ENCODE data around the gene ODC1.

The ODC1 gene

DNA sequence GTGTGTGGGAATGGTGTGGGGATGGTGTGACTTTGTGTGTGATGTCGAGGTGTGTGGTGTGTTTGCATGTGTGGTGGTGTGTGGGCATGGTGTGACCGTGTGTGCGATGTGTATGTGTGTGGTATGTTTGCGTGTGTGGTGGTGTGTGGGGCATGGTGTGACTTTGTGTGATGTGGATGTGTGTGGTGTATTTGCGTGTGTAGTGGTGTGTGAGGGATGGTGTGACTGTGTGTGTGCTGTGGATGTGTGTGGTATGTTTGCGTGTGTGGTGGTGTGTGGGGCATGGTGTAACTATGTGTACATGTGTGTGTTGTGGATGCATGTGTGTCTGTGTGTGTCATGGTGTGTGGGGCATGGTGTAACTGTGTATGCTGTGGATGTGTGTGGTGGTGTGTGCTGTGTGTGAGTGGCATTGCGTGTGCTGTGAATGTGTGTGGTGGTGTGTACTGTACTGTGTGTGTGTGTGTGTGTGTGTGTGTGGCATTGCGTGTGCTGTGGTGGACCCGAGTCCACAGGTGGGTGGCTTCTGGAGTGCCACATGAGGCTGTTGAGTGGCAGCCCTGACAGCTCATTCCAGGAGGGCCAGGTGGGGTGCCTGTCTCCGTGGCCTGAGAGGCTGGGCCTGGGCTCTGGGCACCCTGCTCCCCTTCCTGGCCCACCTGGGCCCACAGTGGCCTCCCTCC is 14.7 kb downstream of the ODC1 start:
- no peak for DNase-seq

DNA sequence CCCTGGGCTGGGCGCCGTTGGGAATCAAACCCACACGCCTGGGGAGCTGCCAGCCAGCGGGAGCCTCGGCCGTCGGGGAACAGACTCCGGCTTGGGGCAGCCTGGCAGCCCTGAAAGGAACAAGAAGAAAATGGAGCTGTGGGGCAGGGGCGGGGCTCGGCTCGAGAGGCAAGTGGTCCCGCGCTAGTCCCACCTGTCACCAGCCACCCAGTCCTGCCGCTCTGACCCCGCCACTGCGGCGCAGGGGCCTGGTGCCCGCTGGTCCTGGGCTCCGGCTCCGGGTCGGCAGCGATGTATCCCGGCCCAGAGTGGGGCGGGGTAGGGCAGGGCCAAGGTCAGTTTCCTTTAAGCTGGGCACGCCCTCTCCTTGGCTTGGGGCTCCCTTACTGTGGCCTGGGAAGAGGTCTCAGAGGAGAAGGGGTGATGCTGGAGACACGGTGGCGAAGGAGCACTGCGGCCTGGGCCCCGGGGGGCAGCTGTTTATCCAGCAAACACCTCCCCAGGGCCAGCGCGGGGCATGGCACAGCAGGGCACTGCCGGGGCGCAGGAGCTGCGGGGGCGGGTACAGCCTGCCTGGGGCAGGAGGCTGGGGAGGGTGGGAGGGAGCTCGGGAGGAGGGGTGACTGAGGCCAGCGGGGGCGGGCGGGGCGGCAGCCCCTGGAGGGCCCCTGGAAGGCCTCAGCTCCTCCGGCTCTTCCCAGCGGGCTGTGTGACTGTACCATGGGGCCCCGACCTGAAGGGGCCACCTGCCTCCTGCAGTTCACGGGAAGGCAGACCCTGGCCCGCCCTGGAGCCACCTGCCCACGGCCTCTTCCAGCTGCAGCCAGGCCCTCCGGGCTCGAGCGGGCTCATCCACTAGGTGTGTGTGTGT is 15.6 kb downstream of the ODC1 start:
- peak; percentile 72 for DNase-seq

DNA sequence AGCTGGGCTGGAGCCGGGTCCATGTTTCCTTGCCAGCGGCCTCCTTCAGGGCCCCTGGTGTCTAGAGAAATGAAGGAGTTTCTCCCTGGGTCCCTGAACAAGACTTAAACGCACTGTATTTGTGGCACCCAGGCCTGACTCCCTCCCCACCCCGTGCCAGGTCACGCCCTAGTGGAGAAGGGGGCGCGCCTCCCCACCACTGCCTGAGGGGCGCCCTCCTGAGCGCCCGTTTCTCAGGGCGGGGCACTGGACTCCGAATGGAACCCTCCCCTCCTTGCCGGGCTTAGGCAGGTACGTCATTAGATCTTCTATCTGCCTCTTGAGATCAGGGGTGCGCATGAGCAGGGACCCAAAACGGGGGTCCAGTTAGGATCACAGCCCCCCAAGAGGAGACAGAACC is 16.3 kb downstream of the ODC1 start:
- DNase-seq = no peak

DNA sequence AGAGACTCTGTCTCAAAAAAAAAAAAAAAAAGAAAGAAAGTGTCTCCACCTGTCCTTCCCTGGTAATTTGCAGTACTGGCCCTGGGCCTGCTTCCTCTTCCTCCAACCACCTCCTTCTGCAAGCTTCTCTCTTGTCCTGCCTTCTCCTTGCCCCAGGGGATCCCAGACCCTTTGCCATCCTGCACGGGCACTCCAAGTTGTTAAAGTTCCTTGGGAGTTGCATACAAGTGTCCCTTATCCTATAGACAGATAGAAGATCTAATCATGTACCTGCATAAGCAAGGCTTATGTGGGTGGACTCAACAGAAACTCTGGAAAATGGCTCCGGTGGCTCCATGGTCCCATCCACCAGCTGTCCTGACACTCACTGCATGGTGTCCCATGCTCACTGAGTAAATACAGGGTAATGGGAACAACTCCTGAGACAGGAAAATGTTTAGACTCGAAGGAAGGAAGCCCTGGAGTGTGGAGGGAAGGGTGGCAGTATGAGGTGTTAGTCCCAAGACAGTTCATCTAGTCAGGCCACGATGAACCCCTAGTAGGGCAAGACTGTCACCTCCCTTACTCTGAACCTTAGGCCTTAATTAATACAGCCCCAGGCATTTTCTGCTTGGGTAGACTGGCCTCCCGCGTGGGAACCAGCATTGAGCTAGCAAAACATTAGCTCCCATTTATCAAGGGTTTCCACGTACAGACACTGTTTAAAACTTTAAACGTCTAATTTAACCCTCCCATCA is 17.1 kb downstream of the ODC1 start:
- no peak for DNase-seq

DNA sequence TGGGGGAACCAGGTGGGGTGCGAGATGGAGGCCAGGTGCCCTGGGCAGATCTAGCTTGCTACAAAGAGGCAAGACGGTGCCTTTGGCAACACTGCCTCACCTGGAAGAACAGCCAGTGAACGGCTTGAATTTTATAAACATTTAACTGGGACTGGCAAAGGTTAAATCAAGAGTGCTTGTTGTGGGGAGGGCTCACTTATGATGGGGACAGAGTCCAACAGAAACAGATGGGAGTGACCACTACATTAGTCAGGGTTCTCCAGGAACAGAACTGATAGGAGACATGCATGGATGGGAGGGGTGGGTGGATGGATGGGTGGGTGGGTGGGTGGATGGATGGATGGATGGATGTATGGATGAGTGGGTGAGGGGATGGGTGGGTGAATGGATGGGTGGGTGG is 19.2 kb downstream of the ODC1 start:
- DNase-seq = no peak

DNA sequence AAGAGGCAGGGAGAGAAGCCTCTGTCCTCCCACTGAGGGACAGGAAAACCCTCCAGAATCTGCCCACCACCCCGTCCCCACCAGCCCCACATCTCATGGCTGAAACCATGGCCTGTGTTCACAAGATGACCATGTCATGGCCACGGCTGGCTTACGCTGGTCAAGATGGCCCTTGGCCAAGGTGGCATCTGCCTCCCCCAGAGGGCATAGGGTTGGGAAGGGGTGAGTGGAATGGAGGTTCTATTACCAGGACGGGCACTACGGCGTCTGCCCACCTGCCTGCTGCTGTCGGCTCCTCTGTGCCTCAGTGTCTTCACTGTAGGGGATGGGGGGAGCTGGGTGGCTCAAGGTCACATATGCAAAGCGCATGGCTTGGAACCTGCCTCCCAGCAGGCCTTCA is 19.8 kb downstream of the ODC1 start:
- no peak for DNase-seq

DNA sequence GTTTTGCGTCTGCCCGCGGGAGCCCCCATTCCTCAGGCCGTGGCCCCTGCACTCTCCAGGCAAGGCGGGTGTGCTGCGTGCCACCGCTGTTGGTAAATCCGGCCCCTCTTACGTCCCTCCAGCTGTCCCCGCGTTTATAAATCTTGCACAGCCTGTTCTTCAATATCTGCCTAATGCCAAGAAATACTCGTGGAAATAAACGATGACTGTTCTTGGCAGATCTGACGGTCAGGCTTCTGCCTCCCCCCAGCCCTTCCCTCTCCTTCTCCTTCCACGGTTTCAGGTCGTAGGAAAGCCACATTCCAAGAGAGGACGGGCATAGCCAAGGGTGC is 20.5 kb downstream of the ODC1 start:
- no peak for DNase-seq

DNA sequence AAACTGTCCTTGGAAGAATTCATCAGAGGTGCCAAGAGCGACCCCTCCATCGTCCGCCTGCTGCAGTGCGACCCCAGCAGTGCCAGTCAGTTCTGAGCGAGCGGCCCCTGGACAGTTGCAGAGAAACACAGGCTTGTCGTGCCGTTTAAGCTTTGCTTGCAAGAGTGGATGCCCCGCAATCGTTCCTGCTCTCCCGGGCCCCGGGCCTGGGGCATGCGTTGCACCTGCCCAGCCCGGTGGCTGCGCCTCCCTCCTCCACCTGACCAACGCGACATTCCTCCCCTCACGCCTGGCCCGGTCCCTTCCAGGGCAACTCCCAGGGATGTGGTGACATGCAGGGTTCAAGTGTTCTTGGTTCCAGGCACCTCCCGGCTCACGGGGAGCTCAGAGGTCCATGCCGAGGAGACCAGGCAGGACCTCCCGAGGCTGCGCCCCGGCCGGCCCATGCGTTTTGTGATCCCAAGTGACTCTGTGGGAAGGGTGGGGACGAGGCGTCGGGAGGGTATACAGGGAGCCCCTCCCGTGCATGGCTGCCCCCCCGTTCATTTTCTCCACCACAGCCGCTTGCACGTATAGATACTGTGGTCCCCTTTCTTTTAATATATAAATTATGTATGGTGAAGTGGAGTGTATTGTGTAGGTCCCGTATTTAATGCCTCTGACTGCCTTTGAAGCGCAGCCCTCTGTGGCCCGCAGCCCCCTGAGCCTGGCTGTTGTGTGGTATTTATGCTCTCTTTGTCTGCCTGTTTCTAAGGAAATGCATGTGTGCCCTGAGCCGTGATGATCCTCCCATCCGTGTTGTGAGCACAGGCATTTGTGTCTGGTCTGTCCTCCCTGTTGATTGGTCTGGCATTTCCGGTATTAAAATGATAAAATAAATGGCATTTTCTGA is 21.2 kb downstream of the ODC1 start:
- no peak for DNase-seq

DNA sequence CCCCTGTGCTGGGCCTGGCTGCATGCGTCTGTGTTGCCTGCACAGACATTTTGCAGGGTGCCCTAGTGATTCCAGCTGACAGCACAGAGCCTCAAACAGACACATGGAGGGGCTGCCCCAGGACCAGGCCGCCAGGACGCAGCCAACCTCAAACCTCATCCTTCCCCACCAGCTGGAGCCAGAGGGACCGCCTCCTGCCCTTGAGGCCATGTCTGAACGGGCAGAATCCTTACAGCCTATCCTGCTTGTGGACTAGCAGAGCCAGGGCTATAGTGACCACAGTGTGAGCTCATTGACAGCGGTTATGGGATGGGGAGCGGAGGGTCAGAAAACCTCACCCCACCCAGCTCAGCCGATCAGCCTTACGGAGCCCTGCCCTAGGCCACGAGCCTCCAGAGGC is 22.4 kb downstream of the ODC1 start:
- DNase-seq = no peak

DNA sequence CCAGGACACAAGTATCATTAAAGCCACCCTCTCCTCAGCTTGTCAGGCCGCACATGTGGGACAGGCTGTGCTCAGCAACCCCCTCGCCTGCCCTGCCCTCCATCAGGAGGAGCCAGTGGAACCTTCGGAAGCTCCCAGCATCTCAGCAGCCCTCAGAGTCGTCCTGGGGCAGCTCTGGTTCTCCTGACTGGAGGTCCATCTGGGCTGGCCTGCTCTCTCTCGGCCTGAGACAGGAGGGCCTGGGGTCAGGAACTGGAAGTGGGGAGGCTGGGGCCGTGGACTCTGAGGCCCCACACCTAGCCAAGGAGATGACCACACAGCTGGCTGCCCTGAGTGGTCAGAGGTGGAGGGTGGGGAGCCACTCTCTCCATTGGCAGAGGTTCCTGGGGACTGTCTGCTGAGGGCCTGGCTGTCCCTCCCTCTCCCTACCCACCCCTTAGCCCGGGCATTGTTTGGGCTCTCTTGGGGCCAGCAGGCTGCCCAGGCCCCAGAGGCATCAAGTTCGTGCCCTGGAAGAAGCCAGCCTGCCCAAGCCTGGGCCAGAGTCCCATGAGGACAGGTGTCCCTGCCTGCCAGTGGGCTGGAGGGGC is 23.1 kb downstream of the ODC1 start:
- no peak for DNase-seq

DNA sequence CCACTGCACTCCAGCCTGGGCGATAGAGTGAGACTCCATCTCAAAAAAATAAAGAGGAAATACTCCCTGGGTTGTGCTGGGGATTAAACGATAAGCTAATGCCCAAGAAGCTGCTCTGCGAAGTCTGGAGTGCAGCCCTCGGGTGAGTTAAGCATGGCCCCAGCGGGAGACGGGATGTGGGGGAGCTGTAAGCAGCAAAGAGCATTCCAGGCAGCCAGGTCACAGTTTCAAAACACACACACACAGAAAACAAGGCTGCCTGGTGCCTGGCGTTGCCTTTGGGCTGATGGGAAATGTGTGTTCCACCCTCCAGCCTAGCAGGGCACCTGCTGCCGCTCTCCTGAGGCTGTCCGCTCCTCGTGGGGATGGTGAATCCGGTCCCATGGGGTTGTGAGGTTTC is 24.1 kb downstream of the ODC1 start:
- DNase-seq = no peak

DNA sequence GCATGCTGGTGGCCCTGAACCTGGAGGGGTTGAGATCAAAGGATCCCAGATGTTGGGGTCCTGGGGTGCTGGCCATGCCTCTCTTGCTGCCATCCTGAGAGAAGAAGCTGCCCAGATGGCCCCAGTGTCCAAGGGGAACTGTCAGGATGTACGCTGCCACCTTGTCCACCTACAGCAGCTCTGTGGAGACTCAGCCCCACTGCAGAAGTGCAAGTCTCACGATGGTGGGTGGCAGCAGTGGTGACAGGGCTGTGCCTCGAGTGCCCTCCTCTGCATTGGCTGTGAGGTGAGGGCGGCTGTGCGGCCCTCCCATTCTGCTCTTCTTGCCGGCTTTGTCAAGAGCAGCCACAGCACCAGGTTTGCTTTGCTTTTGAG is 24.7 kb downstream of the ODC1 start:
- no peak for DNase-seq

DNA sequence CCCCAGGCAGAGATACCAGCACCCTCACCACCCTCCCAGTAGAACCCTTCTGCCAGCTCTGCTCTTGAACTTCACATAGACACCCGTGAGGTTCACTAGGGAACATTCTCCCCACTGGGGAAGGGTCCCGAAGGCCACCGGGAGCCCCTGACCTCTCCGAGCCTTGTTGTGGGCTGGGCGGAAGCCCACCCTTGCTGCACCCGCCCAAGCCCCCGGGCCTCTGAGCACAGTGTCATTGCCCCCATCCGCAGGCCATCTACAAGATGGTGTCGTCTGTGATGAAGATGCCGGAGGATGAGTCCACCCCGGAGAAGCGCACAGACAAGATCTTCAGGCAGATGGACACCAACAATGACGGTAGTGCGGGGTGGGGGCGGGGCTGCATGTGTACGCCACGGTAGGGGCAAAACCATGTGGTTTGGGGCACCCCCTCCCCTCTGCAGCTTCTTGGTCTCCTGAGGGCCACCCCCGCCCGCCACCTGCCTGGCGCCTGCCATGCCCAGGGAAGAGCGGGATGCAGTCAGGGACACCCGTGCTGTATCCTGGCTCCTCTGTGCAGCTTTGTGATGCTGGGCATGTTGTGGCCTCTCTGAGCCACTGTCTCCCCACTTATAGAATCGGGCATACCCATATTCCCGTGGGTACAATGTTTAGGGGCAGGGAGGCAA is 25.3 kb downstream of the ODC1 start:
- no peak for DNase-seq

DNA sequence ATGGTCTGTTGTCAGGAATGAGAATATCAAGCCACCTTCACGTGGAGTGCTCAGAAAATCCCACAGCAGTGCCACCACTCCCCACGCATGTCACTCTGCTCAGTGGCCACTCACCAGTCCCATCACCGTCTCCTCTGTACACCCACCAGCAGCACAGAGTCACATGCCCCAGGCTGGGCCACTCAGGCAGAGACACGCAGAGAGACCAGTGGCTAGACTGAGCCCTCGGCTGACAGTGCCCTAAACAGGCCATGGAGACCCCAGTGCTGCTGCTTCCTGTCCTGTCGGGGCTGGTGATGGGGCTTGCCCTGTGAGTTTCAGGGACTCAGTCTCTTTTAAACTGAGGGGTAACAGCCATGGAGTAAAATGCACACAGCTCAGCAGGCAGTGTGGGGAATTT is 25.9 kb downstream of the ODC1 start:
- DNase-seq = no peak

DNA sequence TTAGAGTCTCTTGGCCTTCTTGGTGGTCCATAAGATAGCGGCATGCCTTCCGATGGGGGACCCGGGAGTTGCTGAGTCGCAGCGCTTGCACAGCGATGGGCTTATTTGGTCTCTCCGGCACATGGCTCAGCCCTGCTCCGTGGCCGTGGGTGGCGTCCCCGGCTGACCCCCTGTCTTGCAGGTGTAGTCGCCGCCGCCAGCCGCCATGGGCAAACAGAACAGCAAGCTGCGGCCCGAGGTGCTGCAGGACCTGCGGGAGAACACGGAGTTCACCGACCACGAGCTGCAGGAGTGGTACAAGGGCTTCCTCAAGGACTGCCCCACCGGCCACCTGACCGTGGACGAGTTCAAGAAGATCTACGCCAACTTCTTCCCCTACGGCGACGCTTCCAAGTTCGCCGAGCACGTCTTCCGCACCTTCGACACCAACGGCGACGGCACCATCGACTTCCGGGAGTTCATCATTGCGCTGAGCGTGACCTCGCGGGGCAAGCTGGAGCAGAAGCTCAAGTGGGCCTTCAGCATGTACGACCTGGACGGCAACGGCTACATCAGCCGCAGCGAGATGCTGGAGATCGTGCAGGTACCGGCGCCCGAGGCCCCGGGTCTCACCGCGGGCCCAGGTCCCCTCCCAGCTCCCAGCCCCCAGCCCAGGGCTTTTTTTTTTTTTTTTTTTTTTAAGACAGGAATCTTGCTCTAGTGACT is 28.4 kb downstream of the ODC1 start:
- no peak for DNase-seq

DNA sequence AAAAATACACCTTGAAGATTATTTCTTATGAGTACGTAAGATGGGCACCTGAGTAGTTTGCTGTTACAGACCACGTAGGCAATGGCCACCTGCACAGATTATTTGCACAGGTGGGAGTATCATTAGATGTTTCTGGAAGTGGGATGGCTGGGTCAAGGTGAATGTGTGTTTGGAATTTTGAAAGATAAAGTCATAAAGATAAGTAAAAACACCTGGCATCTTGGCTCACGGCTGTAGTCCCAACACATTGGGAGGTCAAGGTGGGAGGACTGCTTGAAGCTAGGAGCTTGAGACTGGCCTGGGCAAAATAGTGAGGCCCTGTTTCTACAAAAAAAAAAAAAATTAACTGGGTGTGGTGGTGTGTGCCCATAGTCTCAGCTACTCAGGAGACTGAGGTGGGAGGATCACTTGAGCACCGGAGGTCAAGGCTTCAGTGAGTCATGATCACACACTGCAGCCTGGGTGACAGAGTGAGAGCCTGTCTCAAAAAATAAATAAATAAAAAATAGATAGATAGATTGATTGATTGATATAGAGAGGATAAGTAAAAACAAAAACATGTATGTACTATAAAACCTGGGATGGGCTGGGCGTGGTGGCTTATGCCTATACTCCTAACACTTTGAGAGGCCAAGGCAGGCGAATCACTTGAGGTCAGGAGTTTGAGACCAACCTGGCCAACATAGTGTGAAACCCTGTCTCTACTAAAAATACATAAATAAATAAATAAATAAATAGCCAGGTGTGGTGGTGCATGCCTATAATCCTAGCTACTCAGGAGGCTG is 30.4 kb downstream of the ODC1 start:
- DNase-seq = no peak

DNA sequence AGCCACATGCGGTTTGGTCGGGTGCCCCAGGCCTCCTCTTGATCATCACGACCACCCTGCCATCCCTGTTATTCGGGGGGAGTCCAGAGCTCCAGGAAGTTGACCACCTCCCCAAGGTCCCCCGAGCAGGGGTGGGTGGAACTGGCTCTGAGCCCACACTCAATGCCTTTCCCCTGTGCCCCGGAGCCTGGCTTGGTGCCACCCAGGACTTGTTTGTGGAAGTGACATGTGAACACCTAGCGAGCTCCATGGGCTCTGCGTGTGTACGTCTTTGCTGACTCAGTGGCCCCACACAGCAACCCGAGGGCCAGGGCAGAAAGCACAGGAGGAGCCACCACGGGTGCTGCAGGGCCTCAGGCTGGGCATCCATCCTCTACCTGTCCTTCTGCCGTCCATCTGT is 32.5 kb downstream of the ODC1 start:
- no peak for DNase-seq

DNA sequence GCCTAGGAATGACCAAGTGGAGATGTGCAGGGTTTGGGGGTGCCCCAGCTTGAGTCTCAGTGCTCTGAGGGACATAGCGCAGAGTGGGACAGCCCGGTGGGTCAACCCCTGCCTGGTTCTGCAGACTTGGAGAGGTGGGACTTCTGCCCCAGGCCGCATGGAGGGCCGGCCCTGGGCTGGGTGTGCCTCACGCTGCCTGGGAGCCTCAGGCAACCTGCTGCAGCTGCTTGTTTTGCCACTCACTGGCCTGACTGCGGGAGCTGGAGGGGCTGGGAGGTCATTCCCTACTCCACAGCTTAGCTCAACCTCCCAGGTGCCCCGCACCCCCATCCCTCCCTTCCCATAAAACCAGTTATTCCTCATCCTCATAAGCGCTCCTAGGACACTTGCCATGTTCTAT is 33.1 kb downstream of the ODC1 start:
- no peak for DNase-seq

DNA sequence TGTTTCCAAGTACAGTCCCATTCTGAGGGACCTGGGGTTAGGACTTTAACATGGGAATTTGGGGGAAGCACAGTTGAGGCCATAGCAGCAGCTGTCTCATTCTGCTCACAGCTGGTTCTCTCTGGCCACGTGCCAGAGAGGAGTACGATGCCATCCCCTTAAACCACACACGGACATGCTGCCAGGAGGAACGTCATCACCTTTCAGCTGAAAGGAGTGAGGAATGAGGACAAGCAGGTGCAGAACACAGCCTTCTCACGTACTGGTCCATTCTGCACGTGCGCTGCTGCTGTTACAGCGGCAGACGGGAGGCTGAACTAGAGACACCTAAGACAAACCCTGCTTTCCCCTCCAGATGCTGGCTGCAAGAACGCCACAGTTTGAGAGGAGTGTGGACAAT is 33.5 kb downstream of the ODC1 start:
- DNase-seq = no peak

DNA sequence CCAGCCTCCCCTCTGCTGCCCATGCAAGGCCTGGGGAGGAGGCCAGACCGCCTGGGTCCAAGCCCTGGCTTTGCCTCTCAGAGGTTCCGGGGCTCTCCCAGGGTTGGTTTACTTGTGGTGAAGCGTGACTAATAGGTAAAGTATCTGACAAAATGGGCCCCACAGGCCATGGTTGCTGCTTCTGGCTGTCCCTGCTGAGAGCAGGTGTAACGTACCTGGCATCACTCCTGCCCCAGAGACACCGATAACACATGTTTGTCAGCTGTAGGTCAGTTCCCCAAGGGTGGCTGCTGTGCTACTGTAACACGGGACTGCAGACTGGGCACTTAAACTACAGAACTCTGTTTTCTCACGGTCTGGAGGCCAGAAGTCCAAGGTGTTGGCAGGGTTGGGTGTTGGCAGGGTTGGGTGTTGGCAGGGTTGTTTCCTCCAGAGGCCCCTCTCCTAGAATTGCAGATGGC is 34.1 kb downstream of the ODC1 start:
- DNase-seq = no peak
